GM12891 (cell line): ENCODE results near the gene RALGAPB.

Experiments used
- DNase-seq: peaks from one replicate; pipeline ENCODE4 v3.0.0; 2011; ENCODE audit warnings: low spot score; ENCODE audit not compliant: insufficient read length
- FAIRE-seq: peaks from 2 replicates; lab custom pipeline; 2011; peaks lifted over from hg19 to GRCh38; lab: Jason Lieb, UNC
- PAX5 ChIP-seq: IDR thresholded peaks from 2 replicates; pipeline ENCODE4 v1.6.1; 2011; ENCODE audit warnings: low read length, moderate library complexity, mild to moderate bottlenecking; ENCODE audit not compliant: insufficient read depth, severe bottlenecking
- POLR2A ChIP-seq: IDR thresholded peaks from 2 replicates; pipeline ENCODE4 v1.6.1; 2011; ENCODE audit warnings: low read depth, low read length, control low read depth
- POLR2AphosphoS5 ChIP-seq: IDR thresholded peaks from 2 replicates; pipeline ENCODE4 v1.6.1; 2011; ENCODE audit warnings: low read depth, low read length, control low read depth
- POU2F2 ChIP-seq: IDR thresholded peaks from 2 replicates; pipeline ENCODE4 v1.6.1; 2011; ENCODE audit warnings: low read depth, mild to moderate bottlenecking, control low read depth, low read length, moderate library complexity
- SPI1 ChIP-seq: IDR thresholded peaks from 2 replicates; pipeline ENCODE4 v1.6.1; 2011; ENCODE audit warnings: low read depth, low read length, control low read depth
- TAF1 ChIP-seq: IDR thresholded peaks from 2 replicates; pipeline ENCODE4 v1.6.1; 2011; ENCODE audit warnings: low read depth, low read length, control low read depth

RALGAPB gene

DNA sequence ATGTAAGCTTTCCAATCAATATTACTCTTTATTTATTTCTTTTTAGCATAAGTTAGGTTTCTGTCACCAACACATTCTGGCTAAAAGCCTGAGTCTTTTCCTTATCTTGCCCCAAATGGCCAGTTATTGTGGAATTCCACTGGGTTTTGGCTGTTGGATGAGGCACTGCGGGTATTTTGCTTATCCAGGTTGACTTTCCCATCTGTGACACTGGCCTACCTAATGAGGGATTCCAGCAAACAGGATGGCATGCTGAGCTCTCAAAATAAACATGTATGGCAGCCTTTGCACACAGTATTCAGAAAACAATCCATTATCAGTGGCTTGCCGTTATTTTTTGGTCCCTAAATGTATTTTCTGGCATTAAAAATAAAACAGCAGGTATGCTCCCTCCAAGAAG lies 6.5 kb upstream of the RALGAPB start:
- TF ChIP-seq PAX5 (no peak), POLR2AphosphoS5 (no peak), POU2F2 (no peak), SPI1 (no peak), TAF1 (no peak), POLR2A (no peak)
- FAIRE-seq, result no peak
- no peak for DNase-seq

DNA sequence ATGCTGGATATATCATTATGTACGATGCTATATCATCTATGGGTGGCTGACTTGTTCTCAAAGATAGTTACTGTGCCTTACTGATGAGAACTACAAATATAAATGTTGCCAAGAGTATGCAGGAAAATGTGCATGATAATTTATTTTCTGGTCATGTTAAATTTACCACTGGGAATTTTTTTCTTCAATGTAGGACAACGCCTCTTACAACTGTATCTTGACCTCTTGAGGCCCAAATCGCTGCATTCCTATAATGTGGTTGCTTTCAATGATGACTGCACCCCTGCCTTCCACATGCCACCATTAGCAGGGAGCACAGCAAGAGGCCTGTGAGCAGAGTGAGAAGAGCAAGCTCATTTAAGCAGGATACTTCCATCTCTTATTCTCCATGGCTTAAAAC lies 5.7 kb upstream of the RALGAPB start:
- TF ChIP-seq SPI1, result no peak
- TF ChIP-seq POLR2AphosphoS5, result no peak
- TF ChIP-seq PAX5, result no peak
- TF ChIP-seq POLR2A, result no peak
- no peak for TF ChIP-seq POU2F2
- no peak for TF ChIP-seq TAF1
- FAIRE-seq, result no peak
- no peak for DNase-seq

DNA sequence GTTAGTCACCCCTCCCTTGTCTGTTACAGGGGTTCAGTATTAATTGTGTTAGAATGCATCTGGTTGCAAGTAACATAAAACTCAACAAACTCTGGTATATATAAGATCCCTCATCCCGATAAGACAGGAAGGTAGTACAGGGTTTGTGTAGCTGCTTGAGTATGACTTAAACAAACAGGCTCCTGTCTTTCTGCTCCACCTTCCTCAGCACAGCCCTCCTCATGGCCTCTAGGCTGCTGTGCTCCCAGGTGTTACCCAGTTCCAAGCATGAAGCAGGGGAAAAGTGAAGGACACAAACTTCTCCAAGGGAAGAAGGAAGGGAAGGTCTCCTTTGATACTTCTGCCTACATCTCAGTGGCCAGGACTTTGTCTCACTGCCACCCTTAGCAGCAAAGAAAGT lies 1.4 kb upstream of the RALGAPB start:
- DNase-seq (no peak), FAIRE-seq (no peak)

DNA sequence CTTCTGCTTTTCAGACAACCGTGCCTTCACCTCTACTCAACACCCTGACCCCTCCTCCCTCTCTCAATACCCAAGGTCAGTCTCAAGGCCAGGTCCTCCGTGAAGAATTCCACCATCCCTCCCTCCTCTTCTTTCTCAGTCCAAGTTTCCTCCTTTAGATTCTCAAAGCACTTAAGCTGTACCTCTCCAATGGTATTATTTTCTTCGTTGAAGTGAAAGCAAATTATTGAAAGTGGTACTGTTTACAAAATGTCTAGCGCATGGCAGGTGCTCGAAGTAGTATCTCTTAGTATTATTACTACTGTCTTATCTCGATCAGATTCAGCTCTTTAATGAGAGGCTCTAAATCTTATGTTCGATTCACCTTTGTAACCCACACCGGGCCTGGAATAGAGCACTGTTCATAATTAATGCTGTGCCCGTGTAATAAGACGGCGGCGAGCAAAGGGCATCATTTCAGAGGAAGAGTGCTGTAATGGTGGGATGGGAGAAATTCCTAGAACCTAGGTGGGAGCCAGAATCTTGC lies 593 bp upstream of the RALGAPB start:
- TF ChIP-seq SPI1 (no peak), POLR2AphosphoS5 (no peak), POU2F2 (no peak), PAX5 (no peak), TAF1 (no peak), POLR2A (no peak)
- FAIRE-seq, result peak; percentile 23
- DNase-seq, result no peak

More for the DNA sequence above, 1.4 kb upstream of the RALGAPB start:
- TF ChIP-seq POLR2A (no peak), POLR2AphosphoS5 (no peak), TAF1 (no peak), PAX5 (no peak), SPI1 (no peak), POU2F2 (no peak)

DNA sequence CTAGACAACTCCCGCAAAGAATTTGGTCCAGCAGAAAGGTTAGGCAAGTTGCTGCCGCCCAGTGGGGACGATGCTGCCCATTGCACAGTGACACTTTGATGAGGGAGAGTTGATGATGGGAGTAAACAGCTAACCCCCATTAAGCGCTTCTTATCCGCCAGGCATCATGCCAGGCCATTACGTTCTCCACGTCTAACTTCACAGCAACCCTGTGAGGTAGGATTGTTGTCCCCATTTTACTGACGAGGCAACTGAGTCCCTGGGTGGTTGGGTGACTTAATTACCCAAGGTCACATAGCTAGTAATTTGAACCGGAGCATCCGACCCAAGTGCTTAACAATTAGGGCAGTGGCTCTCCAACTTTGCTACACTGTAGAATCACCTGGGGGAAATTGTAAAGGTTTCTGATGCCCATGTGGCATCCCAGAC lies 738 bp downstream of the RALGAPB start:
- no peak for TF ChIP-seq POU2F2
- TF ChIP-seq SPI1, result no peak
- no peak for TF ChIP-seq TAF1
- TF ChIP-seq PAX5, result no peak
- no peak for TF ChIP-seq POLR2A
- DNase-seq (no peak), FAIRE-seq (peak; percentile 64)

DNA sequence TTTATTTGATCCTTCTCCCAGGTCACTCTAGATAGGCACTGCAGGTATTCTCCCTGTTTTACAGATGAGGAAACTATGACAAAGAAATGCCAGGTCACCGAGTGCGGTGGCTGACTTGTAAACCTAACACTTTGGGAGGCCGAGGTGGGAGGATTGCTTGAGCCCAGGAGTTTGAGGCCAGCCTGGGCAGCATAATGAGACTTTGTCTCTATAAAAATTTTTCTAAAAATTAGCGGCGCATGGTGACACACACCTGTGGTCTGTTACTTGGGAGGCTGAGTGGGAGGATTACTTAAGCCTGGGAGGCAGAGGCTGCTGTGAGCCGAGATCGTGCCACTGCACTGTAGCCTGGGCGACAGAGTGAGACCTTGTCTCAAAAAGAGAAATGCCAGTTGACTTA lies 5.1 kb downstream of the RALGAPB start:
- TF ChIP-seq SPI1, result no peak
- no peak for TF ChIP-seq POU2F2
- no peak for TF ChIP-seq POLR2A
- TF ChIP-seq PAX5, result no peak
- TF ChIP-seq POLR2AphosphoS5, result no peak
- TF ChIP-seq TAF1, result no peak
- no peak for DNase-seq
- FAIRE-seq, result no peak

DNA sequence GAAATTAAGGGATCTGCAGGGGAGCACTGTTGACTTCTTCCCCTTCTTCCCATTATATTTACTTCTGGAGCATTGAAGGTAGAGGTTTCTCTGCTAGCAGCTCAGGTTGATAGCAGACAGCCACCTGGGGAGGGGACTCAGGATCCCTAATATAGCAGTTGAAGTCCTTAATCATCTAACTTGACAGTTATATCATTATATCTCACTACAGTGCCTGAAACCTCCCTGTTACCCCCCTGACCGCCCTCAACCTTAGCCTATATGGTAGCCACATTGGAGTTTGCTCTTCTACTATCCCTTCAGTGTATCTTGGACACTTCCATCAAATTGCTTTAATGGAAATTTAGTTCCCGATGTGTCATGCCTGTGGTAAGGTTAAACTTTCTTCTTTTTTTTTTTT lies 7.0 kb downstream of the RALGAPB start:
- DNase-seq (no peak), FAIRE-seq (no peak)
- TF ChIP-seq POLR2AphosphoS5 (no peak), PAX5 (no peak), POLR2A (no peak), TAF1 (no peak), POU2F2 (no peak), SPI1 (no peak)

DNA sequence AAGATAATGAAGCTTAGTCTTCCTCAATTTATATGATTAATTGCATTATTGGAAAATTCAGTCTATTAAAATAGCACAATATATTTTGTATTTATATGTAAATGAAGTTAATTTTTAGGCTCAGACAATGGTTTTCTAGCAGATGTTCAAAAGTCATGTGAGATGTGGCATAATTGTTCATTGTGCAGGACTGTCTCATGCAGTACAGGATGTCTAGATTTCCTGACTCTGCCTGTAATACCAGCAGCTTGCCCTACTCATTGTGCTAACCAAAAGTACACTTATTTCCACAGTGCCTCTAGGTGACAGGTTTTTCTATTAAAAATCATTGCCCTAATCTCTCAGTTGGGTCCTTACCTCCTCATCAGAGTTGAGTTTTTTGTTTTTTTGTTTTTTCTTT lies 12.4 kb downstream of the RALGAPB start:
- no peak for TF ChIP-seq TAF1
- no peak for TF ChIP-seq POLR2AphosphoS5
- no peak for TF ChIP-seq POU2F2
- TF ChIP-seq POLR2A, result no peak
- TF ChIP-seq SPI1, result no peak
- no peak for TF ChIP-seq PAX5
- no peak for FAIRE-seq
- DNase-seq, result no peak

DNA sequence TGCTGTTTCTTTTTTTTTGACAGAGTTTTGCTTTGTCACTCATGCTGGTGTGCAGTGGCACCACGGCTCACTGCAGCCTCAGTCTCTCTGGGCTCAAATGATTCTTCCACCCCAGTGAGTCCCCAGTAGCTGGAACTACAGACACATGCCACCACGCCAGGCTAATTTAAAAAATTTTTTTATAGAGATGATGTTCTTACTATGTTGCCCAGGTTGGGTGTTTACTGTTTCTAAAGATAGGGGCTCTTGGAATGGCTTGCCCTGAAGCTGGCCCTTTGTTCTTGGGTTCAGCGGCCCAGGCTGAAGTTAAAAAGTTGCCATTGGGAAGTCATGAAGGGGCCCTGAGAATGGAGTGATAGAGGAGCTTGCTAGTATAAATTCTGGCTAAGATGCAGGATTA lies 16.5 kb downstream of the RALGAPB start:
- FAIRE-seq (no peak), DNase-seq (no peak)
- no peak for TF ChIP-seq TAF1
- no peak for TF ChIP-seq POU2F2
- no peak for TF ChIP-seq POLR2AphosphoS5
- TF ChIP-seq SPI1, result no peak

DNA sequence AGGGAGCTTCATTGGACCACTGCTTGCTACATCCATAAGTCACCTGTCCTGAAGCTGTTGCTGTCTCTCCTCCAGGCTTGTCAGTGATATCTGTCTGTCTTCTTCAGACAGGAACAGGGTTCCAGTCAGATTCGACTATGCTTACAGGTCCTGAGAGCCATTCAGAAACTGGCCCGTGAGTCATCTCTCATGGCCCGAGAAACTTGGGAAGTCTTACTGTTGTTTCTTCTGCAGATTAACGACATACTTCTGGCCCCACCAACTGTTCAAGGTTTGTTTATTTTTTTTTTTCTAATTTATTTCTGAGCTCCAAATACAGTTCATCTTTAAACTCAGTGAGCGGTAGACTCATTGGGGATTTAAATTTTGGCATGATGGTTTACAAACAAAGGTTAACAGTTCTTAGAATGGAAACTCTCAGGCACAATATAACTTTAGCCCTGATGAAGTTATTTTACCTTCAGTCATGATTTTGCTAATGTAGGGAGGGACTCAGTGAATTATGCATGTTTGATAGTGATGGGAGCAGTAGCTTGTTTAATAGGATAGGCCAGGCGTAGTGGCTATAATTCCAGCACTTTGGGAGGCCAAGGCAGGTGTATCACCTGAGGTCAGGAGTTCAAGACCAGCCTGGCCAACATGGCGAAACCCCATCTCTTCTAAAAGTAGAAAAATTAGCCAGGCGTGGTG lies 24.7 kb downstream of the RALGAPB start:
- TF ChIP-seq PAX5, result no peak
- no peak for TF ChIP-seq SPI1
- no peak for TF ChIP-seq POLR2AphosphoS5
- no peak for TF ChIP-seq POU2F2
- no peak for TF ChIP-seq POLR2A
- TF ChIP-seq TAF1, result no peak
- DNase-seq (no peak), FAIRE-seq (no peak)
